ENCODE data around the gene EPB41L1.

Gene EPB41L1

DNA sequence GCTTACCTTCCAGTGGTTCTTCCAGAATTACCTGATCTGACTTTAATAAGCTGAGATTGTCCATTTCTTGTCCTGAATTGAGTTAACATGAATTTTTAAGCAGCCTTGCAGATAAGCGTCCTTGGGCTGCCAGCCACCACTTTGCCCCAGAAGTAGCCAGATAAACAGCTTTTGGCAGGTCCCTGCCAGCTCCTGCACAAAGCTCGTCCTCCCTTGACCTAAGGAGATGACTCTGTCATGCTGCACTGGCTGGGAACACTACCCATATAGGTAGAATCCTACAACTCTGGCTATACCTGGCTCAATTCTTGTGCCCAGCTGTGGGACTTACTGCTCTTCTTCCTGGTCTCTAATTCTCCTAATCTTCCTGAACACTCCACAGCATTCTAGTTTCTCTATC, 42.1 kb downstream of the EPB41L1 start:
- no peak for DNase-seq (ENCODE audit: low read depth)

GRCh38 chr20:36197271-36197670, 42.7 kb downstream of the EPB41L1 start:
- DNase-seq (ENCODE audit: low read depth), result no peak

DNA sequence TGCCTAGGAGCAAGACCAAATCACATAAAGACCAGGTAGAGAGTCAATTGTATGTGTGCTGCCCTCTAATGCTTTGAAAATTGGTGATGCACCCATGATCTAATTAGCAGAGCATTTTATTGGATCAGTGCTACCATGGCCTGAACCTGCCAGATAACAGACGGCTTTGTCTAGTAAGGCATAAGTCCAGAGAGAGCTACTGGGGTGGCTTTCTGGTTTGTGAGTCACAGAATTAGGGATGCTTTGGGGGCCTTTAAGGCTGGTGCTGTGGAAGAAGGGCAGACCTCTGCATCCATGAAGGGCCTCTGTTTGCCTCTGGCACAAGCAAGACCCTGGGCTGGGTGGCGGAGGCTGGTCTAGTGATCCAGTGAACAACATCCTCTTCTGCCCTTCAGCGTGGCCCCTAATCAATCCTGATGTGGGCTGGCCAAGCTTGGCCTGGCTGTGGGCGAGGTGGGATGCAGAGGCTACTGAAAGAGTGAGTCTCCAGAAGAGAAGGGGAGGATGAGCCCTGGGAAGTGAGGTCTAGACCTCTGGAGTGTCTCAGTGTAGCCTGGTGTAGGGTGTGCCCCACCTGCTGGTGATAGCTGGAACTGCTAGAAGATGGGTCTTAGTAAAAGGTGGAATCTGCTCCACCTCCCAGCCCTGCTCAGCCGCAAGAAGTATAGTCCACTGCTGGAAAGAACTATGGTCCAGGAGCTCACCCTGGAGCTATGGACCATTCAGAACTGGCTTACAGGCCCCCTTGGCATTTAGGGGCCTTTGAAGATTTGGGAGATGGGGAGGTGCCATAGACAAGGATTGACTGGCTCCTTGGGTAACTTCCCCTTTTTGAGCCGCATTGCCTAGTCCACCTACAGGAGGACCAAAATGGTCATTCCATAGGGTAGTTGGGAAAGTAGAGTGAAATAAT, 45.1 kb downstream of the EPB41L1 start:
- DNase-seq (ENCODE audit: low read depth), result peak; percentile 54

GRCh38 chr20:36200451-36200850, 45.9 kb downstream of the EPB41L1 start:
- DNase-seq (ENCODE audit: low read depth), result no peak

DNA sequence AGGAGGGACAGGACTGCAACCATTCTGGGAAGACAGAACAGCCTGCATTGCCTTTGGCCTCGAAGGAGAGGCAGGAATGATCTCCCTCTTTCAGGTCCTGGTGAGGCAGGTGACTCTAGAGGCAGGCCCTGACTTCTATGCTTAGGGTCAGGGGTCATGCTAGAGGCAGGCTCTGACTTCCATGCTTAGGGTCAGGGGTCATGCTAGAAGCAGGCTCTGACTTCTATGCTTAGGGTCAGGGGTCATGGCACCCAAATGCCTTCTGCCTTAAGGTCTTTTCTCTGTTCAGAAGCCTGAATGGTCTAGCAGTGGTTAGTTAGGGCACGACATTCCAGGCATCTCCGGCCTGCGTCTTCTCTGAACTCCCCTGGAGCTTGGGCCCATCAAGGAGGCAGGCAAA, 46.7 kb downstream of the EPB41L1 start:
- no peak for DNase-seq (ENCODE audit: low read depth)

- no peak for DNase-seq (ENCODE audit: low read depth)
Observed at GRCh38 chr20:36202891-36203338, 48.4 kb downstream of the EPB41L1 start.

- no peak for DNase-seq (ENCODE audit: low read depth)
Observed at GRCh38 chr20:36203861-36204260, 49.3 kb downstream of the EPB41L1 start.

DNA sequence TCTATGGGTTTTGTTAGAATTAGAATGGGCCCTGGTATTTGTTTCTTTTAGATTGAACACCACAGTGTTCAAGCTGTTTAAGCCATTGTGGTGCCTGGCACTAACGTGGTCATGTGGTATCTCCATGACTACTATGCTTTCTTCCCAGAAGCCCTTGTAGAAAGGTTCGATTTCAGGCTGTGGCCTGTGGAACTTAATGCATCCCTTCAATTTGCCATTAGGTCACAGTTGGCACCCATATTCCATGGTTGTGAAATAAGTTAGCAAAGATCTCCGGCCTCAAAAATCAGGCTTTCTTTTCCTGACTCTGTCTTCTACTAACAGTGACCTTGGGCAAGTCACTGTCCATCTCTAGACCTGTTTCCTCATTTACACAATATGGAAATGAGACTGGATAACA, 50.5 kb downstream of the EPB41L1 start:
- DNase-seq (ENCODE audit: low read depth), result no peak

GRCh38 chr20:36206068-36206467, 51.5 kb downstream of the EPB41L1 start:
- DNase-seq (ENCODE audit: low read depth), result no peak

GRCh38 chr20:36206641-36207040, 52.1 kb downstream of the EPB41L1 start:
- no peak for DNase-seq (ENCODE audit: low read depth)

DNA sequence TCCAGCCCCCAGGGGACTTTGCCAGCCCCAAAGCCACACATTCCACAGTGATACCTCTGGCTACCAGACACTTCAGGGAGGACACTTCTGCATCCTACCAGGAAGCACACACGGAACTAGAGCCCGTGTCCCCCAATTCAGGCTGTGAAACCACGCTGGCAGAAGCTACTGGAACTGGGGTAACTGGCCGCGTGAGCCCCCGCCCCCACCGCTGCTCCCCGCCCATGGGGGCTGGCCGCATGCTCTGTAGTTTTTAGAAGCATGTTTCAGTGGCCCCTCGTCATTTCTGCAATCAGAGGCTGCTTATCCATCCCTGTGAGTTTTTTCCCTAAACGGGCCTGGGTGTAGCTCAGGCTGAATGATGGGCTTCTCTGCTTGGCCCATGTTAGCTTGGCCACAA, 53.1 kb downstream of the EPB41L1 start:
- DNase-seq (ENCODE audit: low read depth), result no peak

DNA sequence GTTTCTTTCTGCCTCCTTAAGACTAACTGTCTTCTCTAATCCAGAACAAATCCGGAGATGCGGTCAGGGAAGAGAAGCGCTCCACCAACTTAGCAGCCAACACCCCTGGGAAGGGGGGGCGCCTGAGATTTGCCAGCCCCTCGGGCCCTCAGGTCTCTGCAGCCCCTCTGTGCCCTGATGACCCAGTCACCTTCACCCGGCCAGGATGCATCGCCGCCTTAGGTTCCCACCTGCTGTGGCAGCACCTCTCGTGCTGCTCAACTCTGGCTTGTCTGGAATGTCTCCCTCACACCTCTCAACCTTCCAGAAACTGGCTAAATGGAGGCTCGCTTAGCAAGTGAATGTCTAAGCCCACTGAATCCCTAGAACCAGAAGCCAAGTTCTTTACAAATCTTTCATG, 53.7 kb downstream of the EPB41L1 start:
- DNase-seq (ENCODE audit: low read depth), result no peak

- no peak for DNase-seq (ENCODE audit: low read depth)
Observed at GRCh38 chr20:36210436-36211021, 56.0 kb downstream of the EPB41L1 start.

GRCh38 chr20:36213362-36213761, 58.8 kb downstream of the EPB41L1 start:
- DNase-seq (ENCODE audit: low read depth), result no peak

DNA sequence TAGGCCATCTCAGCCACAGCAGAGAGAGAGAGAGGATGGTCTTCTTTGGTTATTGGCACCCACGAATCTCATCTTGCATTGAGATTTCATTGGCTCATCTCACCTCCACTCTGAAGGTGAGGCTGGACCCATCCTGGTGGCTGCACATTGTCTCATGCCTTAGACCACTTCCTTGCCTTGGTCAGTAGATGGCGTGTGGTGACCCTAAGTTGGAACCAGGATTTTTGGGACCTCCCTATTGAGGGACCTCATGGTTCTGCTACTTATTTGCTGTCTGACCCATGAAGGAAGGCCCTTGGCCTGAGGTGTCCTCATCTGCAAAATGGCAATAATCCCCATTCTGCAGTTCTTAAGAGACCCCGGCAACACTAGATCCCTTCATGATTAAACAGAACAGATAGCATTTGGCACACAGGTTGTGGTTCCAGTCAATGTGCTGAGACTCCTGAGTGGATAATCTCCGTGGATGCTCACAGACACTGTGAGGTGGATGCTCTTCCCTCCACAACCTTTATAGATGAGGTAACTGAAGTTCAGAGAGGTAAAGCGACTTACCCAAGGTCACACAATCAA, 60.2 kb downstream of the EPB41L1 start:
- DNase-seq (ENCODE audit: low read depth), result no peak

DNA sequence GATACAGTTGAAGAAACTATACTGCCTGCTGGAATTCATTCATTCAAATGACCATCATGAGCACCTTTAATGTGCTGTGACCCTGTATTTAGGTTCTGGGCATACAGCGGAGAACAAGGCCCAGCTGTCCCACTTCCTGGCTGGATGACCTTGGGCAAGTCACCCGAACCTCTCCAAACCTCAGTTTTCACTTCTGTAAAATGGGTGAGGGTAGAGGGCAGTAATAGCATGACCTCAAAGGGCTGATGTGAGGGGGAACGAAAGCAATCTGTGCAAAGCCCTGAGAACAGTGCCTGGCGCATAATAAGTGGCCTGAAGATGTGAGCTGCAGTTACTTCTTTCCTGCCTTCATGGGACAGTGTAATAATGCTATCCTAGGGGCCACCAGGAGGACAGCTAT, 61.2 kb downstream of the EPB41L1 start:
- DNase-seq (ENCODE audit: low read depth), result no peak

GRCh38 chr20:36216314-36217025, 61.9 kb downstream of the EPB41L1 start:
- DNase-seq (ENCODE audit: low read depth), result no peak

DNA sequence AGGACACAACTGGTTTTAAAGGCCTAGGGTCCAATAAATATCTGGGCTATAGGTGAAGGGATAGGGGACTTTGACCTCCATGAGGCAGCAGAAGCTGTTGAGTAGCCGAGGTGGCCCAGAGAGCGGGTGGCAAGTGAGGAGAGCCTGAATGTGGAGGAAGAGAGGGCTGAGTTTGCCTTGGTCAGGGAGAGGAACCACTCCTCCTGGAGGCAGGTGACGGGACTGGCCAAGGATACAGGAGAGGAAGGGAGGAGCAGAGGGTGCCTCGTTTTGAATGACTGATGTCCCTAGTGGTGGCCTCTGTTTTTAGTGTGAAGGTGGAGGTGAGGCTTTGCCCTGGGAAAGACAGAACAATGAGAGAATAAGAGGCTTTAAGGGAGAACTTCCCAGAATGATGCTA, 62.7 kb downstream of the EPB41L1 start:
- DNase-seq (ENCODE audit: low read depth), result no peak

GRCh38 chr20:36218380-36219064, 64.0 kb downstream of the EPB41L1 start:
- no peak for DNase-seq (ENCODE audit: low read depth)

- DNase-seq (ENCODE audit: low read depth), result no peak
Observed at GRCh38 chr20:36219671-36220220, 65.2 kb downstream of the EPB41L1 start.

- DNase-seq (ENCODE audit: low read depth), result no peak
Observed at GRCh38 chr20:36225666-36226065, 71.1 kb downstream of the EPB41L1 start.

DNA sequence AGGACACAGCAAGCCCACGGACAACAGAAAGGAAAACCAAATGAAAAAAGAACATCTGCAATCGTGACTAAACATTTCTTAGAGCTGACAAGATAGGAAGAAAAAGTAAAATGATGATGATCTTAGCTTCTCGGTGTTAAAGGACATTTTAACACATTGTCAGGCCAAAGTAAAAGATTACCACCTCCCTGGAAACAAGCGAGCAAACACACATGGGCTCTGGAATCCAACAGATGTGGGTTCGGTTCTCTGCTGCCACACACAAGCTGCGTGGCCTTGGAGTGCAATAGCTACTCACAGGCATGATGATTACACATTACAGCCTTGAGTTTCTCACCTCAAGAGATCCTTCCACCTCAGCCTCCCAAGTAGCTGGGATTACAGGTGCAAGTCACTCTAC, 74.2 kb downstream of the EPB41L1 start:
- no peak for DNase-seq (ENCODE audit: low read depth)
